Transverse colon (tissue), 4 donors: Measurements from ENCODE around the gene HIPK2. TPM values are rescaled to one million over a fixed set of nuclear protein-coding genes. Genes with fewer than 3 reads are reported as not detected.
A peak's percentile ranks its signal among the peaks of the same experiment; 100 is the strongest.

Experiments
- DNase-seq: peaks from one replicate; pipeline ENCODE4 v3.0.0-alpha.2; 2019
- H3K27ac ChIP-seq, 4 donors: fragments of 200-600 bp; sonication (generic); 2 replicates each; pipeline ENCODE4 v1.5.1; 2016 to 2018; ENCODE audit warnings: inconsistent platforms in 4 of 4
- H3K27me3 ChIP-seq: fragments of 200-600 bp; sonication (generic); 2 replicates; pipeline ENCODE4 v1.5.1; 2017; ENCODE audit warnings: inconsistent platforms
- H3K36me3 ChIP-seq, 4 donors: fragments of 200-600 bp; sonication (generic); 2 replicates each; pipeline ENCODE4 v1.5.1; 2017 to 2019; ENCODE audit warnings: inconsistent platforms in 4 of 4
- H3K4me1 ChIP-seq, 4 donors: fragments of 200-600 bp; sonication (generic); 2 replicates each; pipeline ENCODE4 v1.5.1; 2017 to 2020; ENCODE audit warnings: inconsistent platforms in 4 of 4
- H3K4me3 ChIP-seq, 4 donors: fragments of 200-600 bp; sonication (generic); 1 replicate in 1 of 4; 2 replicates in 3 of 4; pipeline versions ENCODE4 v1.5.1 to v1.6.1; 2017 to 2019; ENCODE audit warnings: inconsistent platforms in 4 of 4
- H3K9me3 ChIP-seq, 2 donors: fragments of 200-600 bp; sonication (generic); 2 replicates each; pipeline ENCODE4 v1.5.1; 2017 to 2019; ENCODE audit warnings: inconsistent platforms in 2 of 2
- EP300 ChIP-seq: sonication (generic); formaldehyde crosslinking; IDR thresholded peaks from one replicate; pipeline ENCODE4 v1.6.1; 2017; ENCODE audit warnings: antibody characterized with exemption, low read depth
- POLR2A ChIP-seq: fragments of 450-650 bp; IDR thresholded peaks from one replicate; pipeline ENCODE4 v1.6.1; 2016; ENCODE audit warnings: antibody characterized with exemption, mild to moderate bottlenecking, moderate library complexity
- POLR2AphosphoS5 ChIP-seq, 3 donors: sonication (generic); formaldehyde crosslinking; IDR thresholded peaks; one replicate each; pipeline ENCODE4 v1.6.1; 2016; ENCODE audit warnings: antibody characterized with exemption in 3 of 3
- WGBS, 2 donors: methylation state at CpG; one replicate each; pipeline ENCODE4 v1.1.5; 2018; ENCODE audit warnings: low coverage in 1 of 2; 5-methylcytosine and 5-hydroxymethylcytosine counted together
- in situ Hi-C, 4 donors: fragments of 200-750 bp; cut with MboI; loops; one replicate each; pipeline versions ENCODE4 v1.15.0 to v1.15.1; 2017; ENCODE audit warnings: low sequenced_read_pairs in 3 of 4, low pct_ligation_motif_present in 1 of 4, low pct_unique_long_range_greater_than_20kb in 1 of 4
- intact Hi-C: fragments of 100-400 bp; cut with DNase I; formaldehyde crosslinking; loops from one replicate; pipeline ENCODE4 v1.15.1; 2023; ENCODE audit warnings: low total_unique reads
- total RNA-seq, 4 donors: library from RNA; depleted of rRNA; stranded (reverse); fragments of >200 nt; gene quantifications; one replicate each; pipeline ENCODE4 v1.1.0, GENCODE V29; 2016
- TF ChIP-seq, protein P1 (sequence below), 5 experiments: fragments of 200-600 bp in 3 of 5; fragments of 450-650 bp in 2 of 5; sonication (generic) in 3 of 5; IDR thresholded peaks; 1 replicate in 2 of 5; 2 replicates in 3 of 5; pipeline ENCODE4 v1.5.1; 2016 to 2017; ENCODE audit warnings: antibody characterized with exemption in 5 of 5, inconsistent platforms in 3 of 5, mild to moderate bottlenecking in 2 of 5, moderate library complexity in 1 of 5

The HIPK2 gene
- total RNA-seq, 4 donors from 2014 or later = 27.3 to 40.3 (median 33.6) TPM

DNA sequence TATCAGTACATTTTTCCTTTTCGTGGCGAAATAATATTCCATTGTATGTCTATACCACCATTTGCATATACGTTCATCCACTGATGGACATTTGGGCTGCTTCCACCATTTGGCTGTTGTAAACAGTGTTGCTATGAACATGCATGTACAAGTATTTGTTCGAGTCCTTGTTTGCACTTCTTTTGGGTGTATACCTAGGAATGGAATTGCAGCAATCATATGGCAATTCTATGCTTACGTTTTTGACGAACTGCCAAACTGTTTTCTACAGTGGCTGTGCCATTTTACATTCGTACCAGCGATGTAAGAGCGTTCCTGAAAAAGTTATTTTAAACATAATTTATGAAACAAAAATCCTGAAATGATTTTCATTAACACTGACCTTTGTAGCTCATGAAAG is 79.5 kb downstream of the HIPK2 start:
- DNase-seq = no peak
- TF ChIP-seq POLR2AphosphoS5 (IDR thresholded peaks at IDR 0.05) = no peak
- TF ChIP-seq, protein P1, sequence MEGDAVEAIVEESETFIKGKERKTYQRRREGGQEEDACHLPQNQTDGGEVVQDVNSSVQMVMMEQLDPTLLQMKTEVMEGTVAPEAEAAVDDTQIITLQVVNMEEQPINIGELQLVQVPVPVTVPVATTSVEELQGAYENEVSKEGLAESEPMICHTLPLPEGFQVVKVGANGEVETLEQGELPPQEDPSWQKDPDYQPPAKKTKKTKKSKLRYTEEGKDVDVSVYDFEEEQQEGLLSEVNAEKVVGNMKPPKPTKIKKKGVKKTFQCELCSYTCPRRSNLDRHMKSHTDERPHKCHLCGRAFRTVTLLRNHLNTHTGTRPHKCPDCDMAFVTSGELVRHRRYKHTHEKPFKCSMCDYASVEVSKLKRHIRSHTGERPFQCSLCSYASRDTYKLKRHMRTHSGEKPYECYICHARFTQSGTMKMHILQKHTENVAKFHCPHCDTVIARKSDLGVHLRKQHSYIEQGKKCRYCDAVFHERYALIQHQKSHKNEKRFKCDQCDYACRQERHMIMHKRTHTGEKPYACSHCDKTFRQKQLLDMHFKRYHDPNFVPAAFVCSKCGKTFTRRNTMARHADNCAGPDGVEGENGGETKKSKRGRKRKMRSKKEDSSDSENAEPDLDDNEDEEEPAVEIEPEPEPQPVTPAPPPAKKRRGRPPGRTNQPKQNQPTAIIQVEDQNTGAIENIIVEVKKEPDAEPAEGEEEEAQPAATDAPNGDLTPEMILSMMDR (IDR thresholded peaks at IDR 0.05) = no peak
- no peak for TF ChIP-seq POLR2A
- no peak for TF ChIP-seq EP300

DNA sequence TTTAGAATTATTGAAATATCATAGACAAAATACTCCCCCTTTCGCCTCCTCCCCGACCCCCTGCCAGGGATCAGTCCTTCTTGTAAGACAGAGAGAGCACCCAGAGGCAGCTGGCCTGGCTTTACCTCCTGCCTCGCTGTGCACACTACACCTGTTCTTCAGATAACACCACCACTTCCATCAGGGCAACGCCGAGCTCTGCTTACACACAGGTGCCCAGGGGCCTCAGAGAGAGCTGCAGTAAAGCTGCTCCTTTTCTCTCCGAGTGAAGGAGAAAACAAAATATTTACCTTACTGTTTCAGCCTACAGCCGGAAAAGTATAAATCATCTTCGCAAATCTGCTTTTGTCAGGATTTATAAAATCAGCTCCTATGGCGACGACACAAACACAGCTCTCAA is 80.7 kb downstream of the HIPK2 start:
- no peak for DNase-seq
- H3K4me3 ChIP-seq = no peak overlapping the region
- intact Hi-C loops = no loop called here
- no peaks in the 10 kb centered on the region for H3K27me3 ChIP-seq
- no peaks in the 10 kb centered on the region for H3K9me3 ChIP-seq
- in situ Hi-C loops = no loop called here
- no peaks in the 10 kb centered on the region for H3K36me3 ChIP-seq
- peaks cover 7 to 33% (median 11%) of the 10 kb centered on the region in 4 donors for H3K4me1 ChIP-seq
- WGBS, 2 donors = 58 to 82% methylated on average over 4 to 10 of the region's 10 CpGs
- TF ChIP-seq POLR2AphosphoS5 (IDR thresholded peaks at IDR 0.05) (no peak), POLR2A (no peak), EP300 (no peak)
- TF ChIP-seq, protein P1 (IDR thresholded peaks at IDR 0.05) = no peak
- H3K27ac ChIP-seq = peak overlapping the region in 3 of 4 donors; percentile 6 to 43 (median 18)

More for the DNA sequence above, 79.5 kb downstream of the HIPK2 start:
- Histone ChIP-seq H3K4me1 (peaks cover 4 to 33% (median 12%) of the 10 kb centered on the region in 4 donors), H3K27ac (peak overlapping the region in 2 of 4 donors; percentile 37 to 43), H3K27me3 (no peaks in the 10 kb centered on the region), H3K4me3 (no peak overlapping the region), H3K36me3 (no peaks in the 10 kb centered on the region), H3K9me3 (no peaks in the 10 kb centered on the region)
- intact Hi-C loops (no loop called here), in situ Hi-C loops (no loop called here)
- 58 to 63% methylated on average over 9 of the region's 9 CpGs for WGBS, 2 donors

DNA sequence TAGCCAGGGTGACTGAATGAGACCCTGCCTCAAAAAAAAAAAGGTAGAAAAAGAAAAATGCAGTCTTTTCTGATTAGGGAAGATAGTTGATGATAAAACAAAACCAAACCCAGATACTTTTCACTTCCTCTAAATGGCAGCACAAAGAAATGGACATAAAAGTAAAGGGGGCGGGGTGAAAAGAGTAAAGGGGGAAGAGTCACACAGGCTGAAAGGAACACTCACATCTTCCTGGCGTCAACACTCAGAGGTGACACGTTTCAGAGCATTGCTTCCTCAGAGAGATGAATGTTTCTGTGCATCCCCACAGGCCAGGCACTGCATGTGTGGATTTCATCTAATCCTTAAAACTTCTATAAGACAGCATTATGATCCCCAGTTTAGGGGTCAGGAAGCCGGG is 81.2 kb downstream of the HIPK2 start:
- no peak for TF ChIP-seq POLR2A
- TF ChIP-seq POLR2AphosphoS5 (IDR thresholded peaks at IDR 0.05) = no peak
- TF ChIP-seq, protein P1 (IDR thresholded peaks at IDR 0.05) = no peak
- TF ChIP-seq EP300 = no peak
- H3K4me3 ChIP-seq = no peak overlapping the region
- H3K4me1 ChIP-seq = peaks cover 7 to 34% (median 15%) of the 10 kb centered on the region in 4 donors
- H3K27ac ChIP-seq = peak overlapping the region in 3 of 4 donors; percentile 6 to 43 (median 18)
- intact Hi-C loops (no loop called here), in situ Hi-C loops (no loop called here)
- no peaks in the 10 kb centered on the region for H3K27me3 ChIP-seq
- 55 to 78% methylated on average over 3 to 4 of the region's 4 CpGs for WGBS, 2 donors
- H3K9me3 ChIP-seq = no peaks in the 10 kb centered on the region
- no peaks in the 10 kb centered on the region for H3K36me3 ChIP-seq
- DNase-seq = no peak

DNA sequence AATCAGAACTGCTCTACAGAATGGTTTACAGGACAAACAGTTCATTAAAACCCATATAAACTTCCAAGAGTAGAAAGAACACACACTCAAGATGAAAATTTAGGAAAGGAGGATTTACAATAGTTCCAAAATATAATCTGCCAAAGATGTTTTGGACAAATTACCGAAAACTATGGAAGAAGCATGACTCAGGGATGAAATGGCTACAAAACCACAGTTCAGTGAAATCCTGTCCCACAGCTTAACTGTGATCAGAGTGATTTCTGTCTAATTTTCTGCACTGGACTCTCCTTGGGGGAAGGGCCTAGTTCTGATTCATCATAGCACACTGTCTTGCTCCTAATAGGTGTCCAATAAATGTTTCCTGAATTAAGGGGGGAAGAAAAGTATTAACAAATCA is 82.2 kb downstream of the HIPK2 start:
- TF ChIP-seq POLR2AphosphoS5 (IDR thresholded peaks at IDR 0.05) = no peak
- TF ChIP-seq EP300 = no peak
- TF ChIP-seq POLR2A = no peak
- TF ChIP-seq, protein P1 (IDR thresholded peaks at IDR 0.05) = no peak
- Histone ChIP-seq H3K9me3 (no peaks in the 10 kb centered on the region), H3K27me3 (no peaks in the 10 kb centered on the region), H3K27ac (no peak overlapping the region), H3K36me3 (no peaks in the 10 kb centered on the region), H3K4me3 (no peak overlapping the region), H3K4me1 (peaks cover 7 to 43% (median 21%) of the 10 kb centered on the region in 4 donors)
- intact Hi-C loops = no loop called here
- no peak for DNase-seq
- 81 to 92% methylated on average over 1 of the region's 1 CpG for WGBS, 2 donors
- in situ Hi-C loops = no loop called here
